ENCODE results near the gene AFMID.

DNA sequence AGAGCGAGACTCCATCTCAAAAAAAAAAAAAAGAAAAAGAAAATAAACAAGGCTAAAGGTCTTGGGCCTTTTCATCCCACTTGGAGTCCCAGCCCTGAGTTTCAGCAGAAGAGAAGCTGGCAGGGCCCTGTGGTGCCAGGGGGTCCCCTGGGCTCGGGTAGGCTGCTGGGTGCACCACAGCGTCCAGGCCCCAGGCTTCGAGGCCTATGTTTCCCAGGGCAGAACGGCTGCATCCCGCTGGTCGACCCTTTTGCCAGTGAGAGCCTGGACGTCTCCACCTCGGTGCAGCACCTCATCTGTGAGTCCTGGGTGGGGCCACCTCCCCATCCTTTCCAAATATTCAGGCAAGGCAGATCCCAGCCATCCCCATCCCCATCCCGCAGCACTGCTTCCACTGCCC, 46.5 kb downstream of the AFMID start:
- TF ChIP-seq EZH2 (IDR thresholded peaks at IDR 0.05; ENCODE audit: borderline replicate concordance, low read length) = no peak
- TF ChIP-seq CTCF (conservative IDR thresholded peaks at IDR 0.05 in 1 of 2, IDR thresholded peaks at IDR 0.05 in 1 of 2; ENCODE audit: extremely low read depth in 1 of 2, insufficient read depth in 1 of 2, low read depth in 1 of 2, low read length in 2 of 2) = no peak
